Stimulated activated CD4-positive, alpha-beta T cell treated with anti-CD3 and anti-CD28 coated beads, TNF-alpha, amount 100 ng/mL, for 1 hour (primary cell): ENCODE data around the gene TEX14.
"Not testable (repeated sequence)": the region's sequence is repeated elsewhere in the genome, so short reads cannot be mapped to it uniquely, and the experiment has no call there.

Source experiments
- DNase-seq, 3 donors: peaks; one replicate each; pipeline ENCODE4 v3.0.0-alpha.2; 2020; ENCODE audit warnings: low read depth in 3 of 3, low spot score in 1 of 3

TEX14 gene

GRCh38 chr17:58690033-58690432 is 1.8 kb downstream of the TEX14 start:
- DNase-seq = not testable (repeated sequence)

- no peak for DNase-seq
These were observed 3.3 kb downstream of the TEX14 start for GRCh38 chr17:58688521-58688920.

GRCh38 chr17:58686980-58687379 is 4.9 kb downstream of the TEX14 start:
- DNase-seq = no peak

DNA sequence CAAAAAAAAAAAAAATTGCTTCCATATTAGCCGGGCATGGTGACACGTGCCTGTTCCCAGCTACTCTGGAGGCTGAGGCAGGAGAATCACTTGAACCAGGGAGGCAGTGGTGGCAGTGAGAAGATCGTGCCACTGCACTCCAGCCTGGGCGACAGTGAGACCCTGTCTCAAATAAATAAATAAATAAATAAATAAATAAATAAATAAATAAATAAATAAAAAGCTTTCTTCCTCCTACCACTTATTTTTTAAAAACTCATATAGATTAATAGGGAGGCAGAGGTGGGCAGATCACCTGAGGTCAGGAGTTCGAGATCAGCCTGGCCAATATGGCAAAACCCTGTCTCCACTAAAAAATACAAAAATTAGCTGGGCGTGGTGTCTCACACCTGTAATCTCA is 7.4 kb downstream of the TEX14 start:
- not testable (repeated sequence) for DNase-seq

GRCh38 chr17:58684003-58684402 is 7.8 kb downstream of the TEX14 start:
- no peak for DNase-seq

DNA sequence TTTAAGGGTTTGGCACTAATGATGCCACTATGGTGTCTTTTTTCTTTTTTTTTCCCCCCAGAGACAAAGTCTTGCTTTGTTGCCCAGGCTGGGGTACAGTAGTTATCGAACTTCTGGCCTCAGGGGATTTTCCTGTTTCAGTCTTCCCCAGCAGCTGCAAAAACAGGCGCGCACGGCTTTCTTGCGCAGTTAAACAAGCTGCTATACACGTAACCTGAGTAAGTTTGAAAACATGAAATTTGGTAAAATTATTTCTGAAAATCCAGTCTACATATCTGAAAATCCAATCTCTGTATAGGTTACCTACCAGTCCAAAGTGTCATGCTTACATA is 11.8 kb downstream of the TEX14 start:
- DNase-seq = no peak

DNA sequence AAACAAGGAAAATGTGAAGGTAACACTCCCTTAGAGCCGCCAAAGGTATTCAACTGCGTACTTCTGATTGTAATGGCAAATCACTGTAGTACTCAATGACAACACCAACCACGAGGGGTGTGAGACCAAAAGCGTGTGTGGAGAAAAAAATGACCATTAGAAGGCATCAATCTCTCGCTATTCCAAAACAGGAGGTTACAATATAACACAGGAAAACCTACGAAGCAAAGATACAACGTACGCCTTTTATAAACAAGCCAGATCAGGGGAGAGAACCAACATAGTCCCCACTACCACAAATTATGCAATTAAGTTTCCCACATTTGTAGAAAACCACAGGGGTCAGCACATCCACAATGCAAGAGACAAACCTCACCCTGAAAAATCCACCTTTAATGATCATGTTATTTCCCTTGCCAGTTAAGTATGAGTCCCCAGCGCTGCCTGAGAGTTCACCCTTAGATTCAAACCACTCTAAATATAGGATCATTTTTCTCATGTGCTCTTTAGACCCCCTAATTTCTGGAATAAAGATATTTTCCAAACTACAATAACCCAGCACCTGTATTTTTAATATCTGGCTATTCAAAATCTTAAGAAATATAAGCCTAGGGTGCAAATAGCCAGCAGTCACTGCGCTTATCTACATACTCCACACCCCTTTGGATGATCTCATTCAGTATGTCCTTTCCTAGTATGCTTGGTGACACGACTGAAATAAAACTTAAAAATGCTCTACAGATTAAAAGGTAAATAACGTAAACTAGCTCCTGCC is 12.4 kb downstream of the TEX14 start:
- DNase-seq = no peak

DNA sequence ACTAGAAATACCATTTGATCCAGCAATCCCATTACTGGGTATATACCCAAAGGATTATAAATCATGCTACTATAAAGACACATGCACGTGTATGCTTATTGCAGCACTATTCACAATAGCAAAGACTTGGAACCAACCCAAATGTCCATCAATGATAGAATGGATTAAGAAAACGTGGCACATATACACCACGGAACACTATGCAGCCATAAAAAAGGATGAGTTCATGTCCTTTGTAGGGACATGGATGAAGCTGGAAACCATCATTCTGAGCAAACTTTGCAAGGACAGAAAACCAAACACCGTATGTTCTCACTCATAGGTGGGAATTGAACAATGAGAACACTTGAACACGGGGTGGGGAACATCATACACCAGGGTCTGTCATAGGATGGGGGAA is 13.6 kb downstream of the TEX14 start:
- not testable (repeated sequence) for DNase-seq

DNA sequence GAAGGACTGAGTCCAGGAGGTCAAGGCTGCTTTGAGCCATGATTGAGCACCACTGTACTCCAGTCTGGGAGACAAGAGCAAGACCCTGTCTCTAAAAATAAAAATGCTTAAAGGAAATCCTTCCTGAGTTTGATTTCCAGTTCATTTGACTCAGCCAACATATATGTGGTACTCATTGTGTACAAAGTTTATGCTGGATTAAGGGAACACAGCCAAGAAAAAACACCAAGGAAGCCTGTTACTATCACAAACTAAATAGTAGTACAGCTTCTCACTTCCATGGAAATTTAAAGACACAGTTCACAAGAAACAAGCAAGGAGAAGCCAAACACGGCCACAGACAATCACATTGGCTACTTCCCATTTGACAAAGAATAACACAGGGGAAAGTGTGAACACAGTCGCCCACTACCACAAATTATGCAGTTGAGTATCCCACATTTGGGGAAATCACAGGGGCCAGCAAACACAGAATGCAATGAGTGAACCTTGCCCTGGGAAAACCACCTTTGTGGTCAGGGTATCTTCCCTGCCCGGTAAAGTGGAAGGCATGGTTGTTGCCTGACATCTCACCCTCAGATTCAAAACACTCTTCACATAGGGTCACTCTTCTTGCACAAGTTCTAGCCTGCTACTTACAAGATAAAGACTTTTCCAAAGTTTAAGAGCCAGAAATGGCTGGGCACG is 14.5 kb downstream of the TEX14 start:
- DNase-seq = no peak

DNA sequence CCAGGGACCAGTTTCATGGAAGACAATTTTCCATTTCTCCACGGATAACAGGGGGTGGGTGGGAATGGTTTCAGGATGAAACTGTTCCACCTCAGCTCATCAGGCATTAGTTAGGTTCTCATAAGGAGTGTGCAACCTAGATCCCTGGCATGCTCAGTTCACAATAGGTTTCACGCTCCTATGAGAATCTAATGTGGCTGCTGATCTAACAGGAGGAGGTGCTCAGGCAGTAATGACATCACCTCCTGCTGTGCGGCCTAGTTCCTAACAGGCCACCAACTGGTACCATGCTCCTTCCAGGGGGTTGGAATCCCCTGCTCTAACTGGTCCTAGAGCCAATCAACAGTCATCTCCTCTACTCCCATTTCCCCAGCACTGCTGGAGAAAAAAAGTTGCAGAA is 19.9 kb downstream of the TEX14 start:
- no peak for DNase-seq

GRCh38 chr17:58669853-58670252 is 22.0 kb downstream of the TEX14 start:
- no peak for DNase-seq

DNA sequence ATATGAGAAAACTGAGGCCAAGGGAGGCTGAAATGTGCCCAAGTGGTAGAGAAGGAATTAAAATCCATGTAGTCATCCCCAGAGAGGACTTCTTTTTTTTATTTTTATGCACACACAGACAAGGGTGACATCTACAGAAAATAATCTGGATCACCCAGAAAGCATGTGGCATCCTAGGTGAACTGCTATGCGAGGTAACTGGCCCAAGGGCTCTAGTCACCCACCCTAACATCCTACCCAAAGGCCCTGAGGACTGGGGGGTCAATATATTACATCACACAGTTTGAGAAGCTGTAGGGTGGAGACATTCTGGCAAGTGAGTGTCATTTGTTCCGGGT is 23.3 kb downstream of the TEX14 start:
- DNase-seq = no peak

GRCh38 chr17:58667934-58668597 is 23.8 kb downstream of the TEX14 start:
- DNase-seq = no peak

DNA sequence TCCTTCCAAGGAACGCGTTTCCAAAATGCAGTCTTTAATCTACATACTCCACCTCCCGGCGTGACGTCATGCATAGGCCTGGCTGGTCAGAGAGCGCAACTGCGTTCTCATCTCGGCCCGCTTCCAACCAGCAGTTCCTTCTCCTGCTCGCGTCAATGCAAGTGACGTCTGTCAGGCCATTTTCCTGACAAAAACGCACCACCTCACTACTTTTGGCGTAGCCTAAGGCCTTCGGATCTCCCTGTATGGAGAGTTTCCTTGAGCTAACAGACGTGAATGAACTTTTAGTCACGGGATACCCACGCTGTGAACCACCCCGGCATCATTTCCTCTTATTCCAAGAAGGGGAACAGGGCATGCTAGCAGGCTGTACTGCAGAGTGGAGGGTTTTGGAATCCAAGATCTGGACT is 25.0 kb downstream of the TEX14 start:
- DNase-seq = peak in 1 of 3 donors; percentile 5

- no peak for DNase-seq
These were observed 25.6 kb downstream of the TEX14 start for GRCh38 chr17:58665946-58666857.

DNA sequence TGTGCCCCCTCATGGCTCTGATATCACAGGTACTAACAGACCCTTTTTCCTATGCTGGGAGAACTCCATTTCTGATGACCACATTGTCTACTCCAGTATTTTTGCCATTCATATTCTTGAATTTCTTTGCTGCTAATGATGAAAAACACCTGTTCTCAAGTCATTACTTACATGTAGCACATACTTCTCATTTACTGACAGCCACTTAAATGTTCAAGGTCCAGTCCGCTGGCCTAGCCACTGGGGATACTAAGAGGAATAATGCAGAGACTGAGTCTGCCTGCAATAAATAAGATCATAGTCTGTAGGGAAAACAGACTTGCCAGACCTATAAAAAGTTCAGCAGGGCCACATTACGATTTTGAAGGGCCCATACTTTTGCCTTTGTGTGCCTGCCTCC is 27.5 kb downstream of the TEX14 start:
- no peak for DNase-seq

DNA sequence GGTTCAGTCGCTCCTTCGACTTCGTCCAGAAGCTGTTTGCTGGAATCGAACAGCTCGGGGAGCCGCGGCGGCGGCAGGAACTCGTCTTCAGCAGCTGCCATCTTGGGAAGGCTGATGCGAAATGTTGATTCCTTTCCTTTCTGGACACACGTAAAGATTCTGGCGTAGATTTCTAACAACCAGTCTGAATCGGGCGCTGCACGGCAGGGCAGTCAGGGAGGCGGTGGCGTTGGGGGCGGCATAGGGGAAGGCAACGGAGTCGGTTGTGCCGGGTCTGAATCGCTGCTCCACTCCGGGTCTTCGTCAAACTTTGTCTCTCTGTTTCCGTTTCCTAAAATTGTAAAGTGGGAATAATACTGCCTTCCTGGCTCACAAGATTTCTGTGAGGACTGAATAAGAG is 30.3 kb downstream of the TEX14 start:
- DNase-seq = no peak

DNA sequence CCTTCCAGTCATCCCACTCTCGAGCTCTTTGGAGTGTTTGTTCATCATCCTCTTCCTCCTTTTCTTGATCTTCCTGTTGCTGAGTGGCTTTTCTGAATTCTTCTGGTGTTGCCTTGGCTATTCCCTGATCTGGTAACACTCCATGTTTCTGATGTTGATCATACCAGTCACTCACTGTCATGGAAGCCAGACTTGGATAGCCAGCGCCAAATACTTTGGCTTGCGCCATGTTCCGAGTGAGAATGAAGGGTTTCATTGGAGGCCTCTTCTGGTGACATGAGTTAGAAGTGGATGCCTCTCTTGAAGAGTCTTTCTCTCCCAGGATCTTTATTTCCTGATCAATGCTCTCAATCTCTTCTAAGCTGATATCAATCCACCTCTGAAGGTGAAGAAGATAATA is 31.2 kb downstream of the TEX14 start:
- DNase-seq = no peak

- DNase-seq = not testable (repeated sequence)
These were observed 32.1 kb downstream of the TEX14 start for GRCh38 chr17:58659714-58660084.

DNA sequence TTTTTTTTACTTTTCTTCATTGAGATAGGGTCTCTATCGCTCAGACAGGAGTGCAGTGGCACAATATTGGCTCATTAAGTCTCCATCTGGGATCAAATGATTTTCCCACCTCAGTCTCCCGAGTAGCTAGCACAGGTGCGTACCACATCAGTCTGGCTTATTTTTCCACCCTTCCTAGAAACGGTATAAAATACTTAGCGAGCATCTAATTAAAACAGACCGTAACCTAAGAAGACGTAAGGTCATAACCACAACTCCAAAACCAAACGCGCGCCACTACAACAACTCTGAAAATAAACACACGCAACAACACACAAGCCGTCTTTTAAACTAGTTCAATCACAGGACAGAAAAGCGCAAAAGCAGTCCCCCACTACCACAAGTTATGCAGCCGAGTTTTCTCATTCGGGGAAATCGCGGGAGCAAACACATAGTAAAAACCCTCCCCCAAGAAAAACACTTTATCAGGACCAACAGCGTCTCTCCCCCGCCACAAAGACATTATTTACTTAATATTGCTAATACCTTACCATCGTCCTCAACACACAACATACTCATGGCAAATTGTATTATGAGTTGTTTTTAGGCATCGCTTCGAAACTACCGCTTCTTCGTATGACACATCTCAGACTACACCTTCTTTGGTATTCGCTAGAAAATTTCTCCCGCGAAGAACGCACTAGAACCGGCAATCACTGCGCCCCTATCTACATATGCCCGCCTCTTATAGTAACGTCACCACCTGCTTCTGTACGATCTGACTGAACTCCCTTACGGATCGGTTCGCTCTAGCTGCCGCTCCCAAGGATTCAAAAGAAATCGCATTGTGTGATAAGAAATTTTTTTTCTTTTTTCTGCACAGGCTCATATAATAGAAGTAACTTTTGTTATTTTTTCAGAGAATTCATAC is 32.8 kb downstream of the TEX14 start:
- DNase-seq = peak; percentile 38 to 64 (median 46)
